Measurements from ENCODE around the gene CALML3.

DNA sequence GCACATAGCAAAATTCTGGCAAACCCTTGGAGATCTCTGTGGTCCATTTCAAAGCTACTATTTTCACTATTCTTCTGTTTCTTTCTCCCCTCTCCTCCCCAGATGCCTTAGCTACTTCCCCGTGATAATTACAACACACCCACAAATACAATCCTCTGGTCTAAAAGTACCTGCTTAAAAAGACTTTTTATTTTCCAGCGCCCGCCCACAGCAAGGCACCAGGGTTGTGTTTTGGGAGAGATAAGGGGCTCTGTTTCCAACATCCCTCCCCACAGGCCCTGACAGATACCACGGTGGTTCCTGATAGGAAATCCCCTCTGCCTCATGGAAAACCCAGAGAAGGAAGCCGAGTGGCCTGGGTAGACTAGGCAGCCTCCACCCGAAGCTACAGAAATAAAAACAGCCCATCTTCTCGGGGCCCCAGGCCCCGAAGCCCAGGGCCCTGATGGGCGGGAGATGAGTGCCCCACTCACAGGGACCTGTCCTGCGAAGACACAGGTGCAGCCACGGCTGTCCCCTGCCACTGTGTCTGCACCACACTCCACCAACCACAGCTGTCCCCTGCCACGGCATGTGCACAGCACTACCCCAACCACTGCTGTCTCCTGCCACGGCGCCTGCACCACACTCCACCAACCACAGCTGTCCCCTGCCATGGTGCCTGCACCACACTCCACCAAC, 45.1 kb upstream of the CALML3 start:
- TF ChIP-seq, protein P1, sequence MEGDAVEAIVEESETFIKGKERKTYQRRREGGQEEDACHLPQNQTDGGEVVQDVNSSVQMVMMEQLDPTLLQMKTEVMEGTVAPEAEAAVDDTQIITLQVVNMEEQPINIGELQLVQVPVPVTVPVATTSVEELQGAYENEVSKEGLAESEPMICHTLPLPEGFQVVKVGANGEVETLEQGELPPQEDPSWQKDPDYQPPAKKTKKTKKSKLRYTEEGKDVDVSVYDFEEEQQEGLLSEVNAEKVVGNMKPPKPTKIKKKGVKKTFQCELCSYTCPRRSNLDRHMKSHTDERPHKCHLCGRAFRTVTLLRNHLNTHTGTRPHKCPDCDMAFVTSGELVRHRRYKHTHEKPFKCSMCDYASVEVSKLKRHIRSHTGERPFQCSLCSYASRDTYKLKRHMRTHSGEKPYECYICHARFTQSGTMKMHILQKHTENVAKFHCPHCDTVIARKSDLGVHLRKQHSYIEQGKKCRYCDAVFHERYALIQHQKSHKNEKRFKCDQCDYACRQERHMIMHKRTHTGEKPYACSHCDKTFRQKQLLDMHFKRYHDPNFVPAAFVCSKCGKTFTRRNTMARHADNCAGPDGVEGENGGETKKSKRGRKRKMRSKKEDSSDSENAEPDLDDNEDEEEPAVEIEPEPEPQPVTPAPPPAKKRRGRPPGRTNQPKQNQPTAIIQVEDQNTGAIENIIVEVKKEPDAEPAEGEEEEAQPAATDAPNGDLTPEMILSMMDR (conservative IDR thresholded peaks at IDR 0.05 in 1 of 2, IDR thresholded peaks at IDR 0.05 in 1 of 2; ENCODE audit: low read depth in 1 of 2, low read length in 2 of 2) = no peak
- TF ChIP-seq EZH2 (IDR thresholded peaks at IDR 0.05; ENCODE audit: low read length, missing control alignments) = no peak
